PC-9 (cell line): ENCODE measurements around the gene HMX1.

Source experiments
- EZH2 ChIP-seq: fragments of 200-600 bp; sonication (generic); IDR thresholded peaks from 2 replicates; pipeline ENCODE4 v1.8.0; 2017; ENCODE audit warnings: antibody characterized with exemption, low read depth
- TF ChIP-seq, protein P1 (sequence below): fragments of 200-600 bp; sonication (generic); conservative IDR thresholded peaks from 2 replicates; pipeline ENCODE4 v1.6.1; 2017; ENCODE audit warnings: mixed run types, antibody characterized with exemption, mild to moderate bottlenecking, moderate library complexity

DNA sequence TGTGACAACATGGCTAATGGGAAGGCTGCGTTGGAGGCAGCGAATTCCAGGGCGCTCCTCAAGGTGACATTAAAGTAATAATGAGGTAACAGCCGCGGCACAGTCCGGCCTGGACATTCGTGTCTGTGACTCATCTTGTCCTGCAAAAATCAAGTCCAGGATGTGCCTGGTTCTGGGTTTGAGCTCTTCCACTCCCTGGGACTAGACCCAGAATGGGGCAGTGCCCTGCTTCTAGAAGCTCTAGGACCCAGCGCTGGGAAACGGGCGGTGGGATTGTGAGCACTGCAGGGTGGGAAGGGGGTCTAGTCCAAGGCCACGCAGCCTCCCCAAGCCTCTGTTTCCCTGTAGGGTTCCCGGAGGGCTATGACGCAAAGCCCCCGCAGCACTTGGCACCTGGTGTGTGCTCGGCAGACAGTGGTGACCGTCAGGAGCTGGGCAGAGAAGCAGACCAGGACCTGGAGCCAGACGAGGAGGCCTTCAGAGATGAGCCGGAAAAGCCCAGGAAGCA, 34.9 kb downstream of the HMX1 start:
- TF ChIP-seq, protein P1, sequence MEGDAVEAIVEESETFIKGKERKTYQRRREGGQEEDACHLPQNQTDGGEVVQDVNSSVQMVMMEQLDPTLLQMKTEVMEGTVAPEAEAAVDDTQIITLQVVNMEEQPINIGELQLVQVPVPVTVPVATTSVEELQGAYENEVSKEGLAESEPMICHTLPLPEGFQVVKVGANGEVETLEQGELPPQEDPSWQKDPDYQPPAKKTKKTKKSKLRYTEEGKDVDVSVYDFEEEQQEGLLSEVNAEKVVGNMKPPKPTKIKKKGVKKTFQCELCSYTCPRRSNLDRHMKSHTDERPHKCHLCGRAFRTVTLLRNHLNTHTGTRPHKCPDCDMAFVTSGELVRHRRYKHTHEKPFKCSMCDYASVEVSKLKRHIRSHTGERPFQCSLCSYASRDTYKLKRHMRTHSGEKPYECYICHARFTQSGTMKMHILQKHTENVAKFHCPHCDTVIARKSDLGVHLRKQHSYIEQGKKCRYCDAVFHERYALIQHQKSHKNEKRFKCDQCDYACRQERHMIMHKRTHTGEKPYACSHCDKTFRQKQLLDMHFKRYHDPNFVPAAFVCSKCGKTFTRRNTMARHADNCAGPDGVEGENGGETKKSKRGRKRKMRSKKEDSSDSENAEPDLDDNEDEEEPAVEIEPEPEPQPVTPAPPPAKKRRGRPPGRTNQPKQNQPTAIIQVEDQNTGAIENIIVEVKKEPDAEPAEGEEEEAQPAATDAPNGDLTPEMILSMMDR, result no peak
- TF ChIP-seq EZH2, result no peak
